ENCODE results near the gene APOA5.

The APOA5 gene

GRCh38 chr11:116796548-116796947 lies 4.9 kb upstream of the APOA5 start:
- DNase-seq: no peak

- no peak for DNase-seq
Observed at GRCh38 chr11:116794851-116795250, 3.2 kb upstream of the APOA5 start.

- no peak for DNase-seq
Observed at GRCh38 chr11:116793772-116794097, 2.1 kb upstream of the APOA5 start.

- DNase-seq: no peak
Observed at GRCh38 chr11:116792869-116793771, 1.4 kb upstream of the APOA5 start.

GRCh38 chr11:116792144-116792868 lies 627 bp upstream of the APOA5 start:
- no peak for DNase-seq

- peak; percentile 41 for DNase-seq
Observed at GRCh38 chr11:116791002-116791812, 472 bp downstream of the APOA5 start.

GRCh38 chr11:116790167-116791001 lies 1.3 kb downstream of the APOA5 start:
- no peak for DNase-seq

GRCh38 chr11:116788975-116789374 lies 2.7 kb downstream of the APOA5 start:
- no peak for DNase-seq

- DNase-seq: no peak
Observed at GRCh38 chr11:116788534-116788933, 3.1 kb downstream of the APOA5 start.

GRCh38 chr11:116787786-116788486 lies 3.7 kb downstream of the APOA5 start, which contains the start of gene ZPR1:
Gene ZPR1, minus strand, starts transcription at chr11:116788023. Its CDS starts 33 bp downstream, at chr11:116787990.
- DNase-seq: peak; percentile 60

- DNase-seq: no peak
Observed at GRCh38 chr11:116787436-116787785, 4.3 kb downstream of the APOA5 start.

GRCh38 chr11:116786966-116787365 lies 4.7 kb downstream of the APOA5 start:
- DNase-seq: no peak

- DNase-seq: no peak
Observed at GRCh38 chr11:116786326-116786725, 5.4 kb downstream of the APOA5 start.

- DNase-seq: no peak
Observed at GRCh38 chr11:116782728-116783127, 9.0 kb downstream of the APOA5 start.

GRCh38 chr11:116778556-116778955 lies 13.1 kb downstream of the APOA5 start:
- no peak for DNase-seq

- no peak for DNase-seq
Observed at GRCh38 chr11:116777056-116777455, 14.6 kb downstream of the APOA5 start.

- no peak for DNase-seq
Observed at GRCh38 chr11:116776522-116776984, 15.1 kb downstream of the APOA5 start.

- DNase-seq: no peak
Observed at GRCh38 chr11:116775975-116776374, 15.7 kb downstream of the APOA5 start.

- no peak for DNase-seq
Observed at GRCh38 chr11:116774661-116775060, 17.0 kb downstream of the APOA5 start.

- no peak for DNase-seq
Observed at GRCh38 chr11:116773203-116774097, 18.2 kb downstream of the APOA5 start.

All from COR-L47 (cell line).